Nucleus accumbens (tissue), 56 donors: ENCODE measurements around the gene FOXE3.

Source experiments
- DNase-seq, 56 donors: peaks; one replicate each; lab custom pipeline; 2025; lab: John Stamatoyannopoulos, UW

FOXE3 gene

DNA sequence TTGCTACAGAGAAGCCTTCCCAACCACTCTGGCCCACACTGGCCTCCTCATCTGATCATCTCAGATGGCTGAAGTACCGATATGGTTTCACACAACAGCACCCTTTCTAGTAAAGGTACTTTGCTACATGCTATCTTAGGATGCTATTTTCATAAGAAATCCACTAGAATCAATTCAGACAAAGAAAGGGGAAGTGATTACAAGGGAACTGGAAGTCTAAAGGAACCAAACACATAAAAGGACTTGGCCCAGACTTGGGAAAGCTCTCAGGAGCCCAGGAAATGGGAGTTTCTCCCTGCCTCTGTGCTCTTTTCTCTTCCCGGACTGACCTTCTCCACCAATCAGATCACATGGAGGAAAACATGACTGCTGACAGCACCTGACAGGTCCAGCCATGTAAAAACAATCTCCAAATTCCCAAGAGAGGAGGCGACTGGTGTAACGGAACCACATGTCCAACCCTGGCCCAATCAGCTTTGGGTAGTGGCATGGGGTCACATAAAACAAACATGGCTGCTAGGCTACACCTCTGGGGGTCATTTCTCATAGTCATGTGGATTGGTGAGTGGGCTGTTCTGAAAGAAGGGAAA is 12.7 kb upstream of the FOXE3 start:
- DNase-seq: no peak

DNA sequence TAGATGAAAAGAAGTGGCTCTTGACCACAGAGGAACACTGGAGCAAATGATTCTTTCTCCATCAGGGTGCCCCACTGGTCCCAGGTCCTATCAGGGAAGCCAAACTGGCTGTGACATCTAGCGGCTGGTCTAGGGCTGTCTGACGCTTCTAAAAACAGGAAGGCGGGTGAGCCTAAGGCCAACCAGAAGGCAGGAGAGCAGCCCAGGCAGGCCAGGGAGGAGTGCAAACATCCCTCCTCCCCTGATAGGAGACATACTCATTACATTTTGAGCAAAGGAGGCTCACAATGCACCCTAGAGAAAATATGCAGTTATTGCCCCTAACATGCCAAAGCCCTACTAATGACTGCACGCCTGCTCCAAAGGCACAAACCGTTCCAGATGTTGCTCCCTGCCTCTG is 10.4 kb upstream of the FOXE3 start:
- DNase-seq: no peak

DNA sequence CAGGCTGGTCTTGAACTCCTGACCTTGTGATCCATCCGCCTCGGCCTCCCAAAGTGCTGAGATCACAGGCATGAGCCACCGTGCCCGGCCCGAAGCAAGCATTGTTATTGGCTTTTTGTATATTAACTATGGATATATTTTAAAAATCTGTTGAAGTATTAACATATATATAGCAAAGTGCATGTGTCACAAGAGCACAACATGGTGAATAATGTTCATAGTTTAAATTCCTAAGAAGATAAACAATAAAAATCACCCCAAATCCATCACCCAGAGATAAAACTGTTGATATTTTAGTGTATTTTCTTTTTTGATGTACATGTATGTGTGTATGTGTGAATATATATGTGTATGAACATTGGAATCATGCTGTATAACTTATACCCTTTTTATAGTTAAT is 9.1 kb upstream of the FOXE3 start:
- no peak for DNase-seq

DNA sequence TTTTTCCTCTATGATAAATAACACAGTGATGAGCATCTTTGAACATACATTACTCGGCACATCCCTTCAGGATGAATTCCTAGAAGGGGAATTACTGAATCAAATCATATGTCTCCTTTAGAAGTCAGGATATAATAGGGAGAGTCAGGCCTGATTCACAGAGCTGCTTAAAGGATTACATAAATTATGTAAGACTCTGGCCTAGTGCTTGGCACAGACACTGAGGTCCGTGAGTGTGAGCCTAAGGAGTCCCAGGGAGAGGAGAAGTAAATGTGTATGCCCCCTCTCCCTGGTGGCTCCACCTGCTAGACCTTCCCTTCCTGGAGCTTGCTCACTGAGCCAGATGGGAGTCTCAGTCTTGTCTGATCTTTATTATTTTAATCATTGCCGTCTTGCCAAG is 8.6 kb upstream of the FOXE3 start:
- no peak for DNase-seq

DNA sequence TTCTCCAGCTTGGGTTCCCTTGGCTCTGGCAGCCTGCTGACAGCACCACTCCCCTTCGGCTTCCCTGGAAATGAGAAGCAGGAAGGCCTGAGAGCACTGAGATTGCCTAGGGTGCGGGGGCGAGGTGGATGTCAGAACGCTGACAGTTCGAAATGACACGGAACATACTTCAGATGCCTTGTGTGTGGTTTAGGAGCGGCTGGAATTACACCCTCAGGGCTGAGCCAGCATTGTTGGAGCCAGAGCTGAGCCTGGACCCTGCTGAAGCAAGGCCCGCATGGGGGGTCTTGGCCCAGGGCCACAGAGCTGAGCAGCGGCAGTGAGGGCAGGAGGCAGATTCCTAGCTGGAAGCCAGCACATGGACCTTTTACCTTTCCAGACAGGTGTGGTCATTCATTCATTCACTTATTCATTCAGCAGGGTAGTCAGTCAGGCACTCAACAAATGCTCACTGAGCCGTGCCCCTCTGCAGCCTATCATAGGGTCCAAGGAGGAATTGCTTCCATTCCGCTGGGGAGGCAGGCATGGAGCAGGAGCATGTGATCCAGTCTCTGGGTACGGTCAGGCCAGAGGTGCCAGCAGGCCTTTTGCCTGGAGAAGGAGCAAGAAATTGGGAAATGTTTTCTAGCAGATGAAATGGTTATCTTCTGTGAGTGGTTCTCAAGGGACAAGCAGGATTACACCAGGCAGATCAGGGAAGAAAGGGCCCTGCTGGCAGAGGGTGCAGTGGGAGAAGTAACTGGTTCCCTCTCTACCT is 6.6 kb upstream of the FOXE3 start:
- DNase-seq: peak in 3 of 56 donors; percentile 6 to 10 (median 10)

DNA sequence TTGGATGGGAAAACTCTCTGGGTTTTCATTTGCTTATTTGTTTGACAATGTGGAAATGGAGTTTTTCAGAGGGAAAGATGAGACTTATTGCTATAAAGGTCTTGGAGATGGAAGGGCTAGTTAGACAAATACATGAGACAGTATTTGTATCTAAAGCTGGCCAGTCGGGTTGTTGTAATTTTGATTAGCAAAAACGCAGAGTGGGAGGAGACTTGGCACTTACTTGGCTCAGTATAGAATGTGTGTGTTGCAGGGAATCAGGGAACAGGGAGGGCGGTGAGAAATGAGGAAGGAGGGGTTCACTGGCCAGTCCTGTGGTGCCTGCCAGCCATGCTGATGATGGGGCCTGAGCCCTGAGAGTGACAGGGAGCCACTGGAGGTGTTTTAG is 6.0 kb upstream of the FOXE3 start:
- no peak for DNase-seq

DNA sequence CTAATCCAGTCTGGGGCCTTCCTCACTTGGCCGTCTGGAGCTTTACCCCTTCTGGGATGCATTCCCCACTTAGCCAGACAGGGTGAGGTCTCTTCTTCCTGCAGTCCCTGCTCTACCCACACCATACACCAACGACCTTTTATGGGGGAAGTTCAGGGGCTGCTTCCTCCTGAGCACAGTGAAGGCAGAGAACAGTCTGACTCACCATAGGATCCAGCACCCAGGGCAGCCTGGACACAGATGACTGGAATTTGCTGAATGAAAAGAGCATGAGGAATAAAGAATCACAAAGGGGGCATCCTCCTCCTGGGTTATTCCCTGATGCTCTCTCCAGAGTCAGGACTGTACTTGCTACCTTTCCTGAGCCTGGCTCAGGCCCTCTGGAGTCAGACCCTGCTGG is 4.6 kb upstream of the FOXE3 start:
- DNase-seq: no peak

DNA sequence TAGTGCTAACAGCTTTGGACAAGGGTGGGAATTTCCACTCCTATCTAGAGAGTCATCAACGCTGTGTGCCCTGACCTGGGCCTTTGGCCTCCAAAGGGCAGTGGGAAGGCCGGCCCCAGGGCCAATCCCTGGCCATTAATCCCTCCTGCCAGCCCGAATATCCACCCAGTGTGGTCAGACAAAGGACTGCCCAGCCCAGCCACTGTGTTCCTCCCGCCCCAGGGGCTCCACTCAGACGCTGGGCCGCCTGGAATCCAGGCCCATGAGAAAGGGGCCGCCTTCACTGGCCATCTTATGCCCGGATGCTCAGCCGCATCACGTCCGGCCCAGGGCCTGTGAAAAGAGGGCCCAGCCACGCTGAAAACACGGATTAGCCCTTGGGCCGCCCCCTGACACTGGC is 3.6 kb upstream of the FOXE3 start:
- DNase-seq: no peak

DNA sequence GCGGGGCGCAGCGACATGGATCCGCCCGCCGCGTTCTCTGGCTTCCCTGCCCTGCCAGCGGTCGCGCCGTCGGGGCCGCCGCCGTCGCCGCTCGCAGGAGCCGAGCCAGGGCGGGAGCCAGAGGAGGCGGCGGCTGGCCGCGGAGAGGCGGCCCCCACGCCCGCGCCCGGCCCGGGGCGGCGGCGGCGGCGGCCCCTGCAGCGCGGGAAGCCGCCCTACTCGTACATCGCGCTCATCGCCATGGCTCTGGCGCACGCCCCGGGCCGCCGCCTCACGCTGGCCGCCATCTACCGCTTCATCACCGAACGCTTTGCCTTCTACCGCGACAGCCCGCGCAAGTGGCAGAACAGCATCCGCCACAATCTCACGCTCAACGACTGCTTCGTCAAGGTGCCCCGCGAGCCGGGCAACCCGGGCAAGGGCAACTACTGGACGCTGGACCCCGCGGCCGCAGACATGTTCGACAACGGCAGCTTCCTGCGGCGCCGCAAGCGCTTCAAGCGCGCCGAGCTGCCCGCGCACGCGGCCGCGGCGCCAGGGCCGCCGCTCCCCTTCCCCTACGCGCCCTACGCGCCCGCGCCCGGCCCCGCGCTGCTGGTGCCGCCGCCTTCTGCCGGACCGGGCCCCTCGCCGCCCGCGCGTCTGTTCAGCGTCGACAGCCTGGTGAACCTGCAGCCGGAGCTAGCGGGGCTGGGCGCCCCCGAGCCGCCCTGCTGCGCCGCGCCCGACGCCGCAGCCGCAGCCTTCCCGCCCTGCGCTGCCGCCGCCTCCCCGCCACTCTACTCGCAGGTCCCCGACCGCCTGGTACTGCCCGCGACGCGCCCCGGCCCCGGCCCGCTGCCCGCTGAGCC is 459 bp downstream of the FOXE3 start:
- no peak for DNase-seq

DNA sequence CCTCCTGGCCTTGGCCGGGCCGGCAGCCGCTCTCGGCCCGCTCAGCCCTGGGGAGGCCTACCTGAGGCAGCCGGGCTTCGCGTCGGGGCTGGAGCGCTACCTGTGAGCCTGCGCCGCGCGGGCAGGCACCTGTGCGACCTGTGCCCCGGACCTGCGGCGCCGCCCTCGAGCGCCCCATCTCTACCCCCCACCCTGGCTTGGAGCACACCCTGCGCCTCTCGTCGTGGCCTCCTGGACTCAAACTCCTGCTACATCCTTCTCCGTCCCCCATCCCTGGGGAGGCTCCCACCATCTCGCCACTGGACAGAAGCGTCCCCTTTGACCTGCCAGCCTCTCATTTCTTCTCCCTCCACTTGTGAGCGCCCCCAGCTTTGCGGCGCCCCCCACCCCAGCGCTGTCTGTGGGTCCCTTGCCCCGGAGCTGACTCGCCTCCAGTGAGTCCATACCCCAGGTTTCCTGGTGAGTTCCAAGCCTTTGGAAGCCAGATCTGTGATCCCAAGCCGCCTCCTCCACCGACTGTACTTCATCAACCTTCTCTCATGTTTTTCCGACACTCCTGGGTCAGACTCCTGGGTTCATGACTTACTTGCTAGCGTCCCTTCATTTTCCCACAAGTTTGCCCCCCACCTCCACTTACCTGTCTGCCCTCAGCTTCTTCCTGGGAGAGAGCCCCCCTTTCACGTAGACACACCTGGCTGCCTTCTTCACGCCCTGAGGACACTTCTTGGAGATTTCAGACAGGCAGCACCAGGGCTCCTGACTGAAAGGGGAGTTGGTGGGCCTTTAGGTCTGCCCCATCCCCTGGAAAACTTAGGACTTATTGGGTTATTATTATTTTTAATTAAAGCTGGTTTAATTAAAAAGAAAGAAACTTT is 1.3 kb downstream of the FOXE3 start:
- DNase-seq: no peak

DNA sequence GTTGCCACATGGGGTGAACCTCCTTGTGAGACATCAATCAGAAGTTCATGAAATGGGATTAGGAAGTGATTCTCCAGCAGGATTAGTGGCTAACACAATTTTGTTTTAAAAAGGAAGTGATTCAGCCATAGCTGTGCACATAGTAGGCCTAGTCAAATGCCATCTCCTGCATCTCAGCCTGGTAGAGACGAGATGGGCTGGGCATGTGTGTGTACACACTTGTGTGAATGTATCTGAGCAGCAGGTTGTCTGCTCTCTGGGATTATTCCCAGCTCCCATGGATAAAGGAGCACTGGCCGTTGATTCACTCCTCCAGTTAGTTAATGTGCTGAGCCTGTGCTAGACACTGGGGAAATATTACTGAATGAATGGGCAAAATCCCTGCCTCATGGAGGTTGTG is 2.0 kb downstream of the FOXE3 start:
- no peak for DNase-seq

DNA sequence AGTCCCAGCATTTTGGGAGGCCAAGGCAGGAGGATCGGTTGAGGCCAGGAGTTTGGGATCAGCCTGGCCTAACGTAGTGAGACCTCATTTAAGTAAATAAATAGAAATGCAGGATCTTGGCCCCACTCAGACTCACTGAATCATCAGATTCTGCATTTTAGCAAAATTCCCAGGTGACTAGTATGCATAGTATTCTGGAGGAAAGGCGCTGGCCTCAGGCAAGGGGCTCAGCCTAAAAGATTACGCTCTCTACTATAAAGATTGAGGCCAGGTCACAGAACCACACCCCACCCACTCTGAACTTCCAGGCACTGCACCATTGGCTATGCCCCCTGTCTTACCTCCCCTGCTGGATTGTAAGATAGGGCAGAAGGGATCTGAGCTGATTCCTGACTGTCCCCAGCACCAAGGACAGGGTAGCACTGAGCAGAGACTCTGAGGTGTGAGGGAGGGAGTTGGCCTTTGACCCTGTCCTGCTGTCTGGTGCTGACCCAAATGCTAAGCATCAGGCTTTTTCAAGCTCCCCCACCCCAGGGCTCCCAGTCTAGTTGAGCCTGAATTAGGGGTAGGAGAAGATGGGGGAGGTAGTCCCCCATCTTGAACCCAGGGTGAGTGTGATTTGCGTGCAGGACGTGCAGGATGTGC is 2.7 kb downstream of the FOXE3 start:
- no peak for DNase-seq

DNA sequence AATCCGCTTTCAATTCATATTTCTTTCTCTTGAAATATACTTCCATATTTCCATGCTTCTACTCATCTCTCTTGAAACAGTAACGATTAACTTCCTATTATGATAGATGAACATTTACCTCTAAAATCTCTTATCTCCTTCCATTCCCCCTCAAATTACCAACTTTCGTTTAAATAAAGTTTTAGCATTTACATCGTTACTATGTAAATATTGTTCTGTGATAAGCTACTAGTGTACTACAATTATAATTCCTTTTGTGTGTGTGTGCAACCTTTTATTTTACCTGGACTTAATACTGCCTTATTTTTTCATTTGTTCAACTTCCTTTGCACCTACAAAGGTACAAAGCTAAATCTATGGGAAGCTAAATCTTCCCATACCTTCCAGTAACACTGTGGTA is 4.5 kb downstream of the FOXE3 start:
- DNase-seq: no peak

DNA sequence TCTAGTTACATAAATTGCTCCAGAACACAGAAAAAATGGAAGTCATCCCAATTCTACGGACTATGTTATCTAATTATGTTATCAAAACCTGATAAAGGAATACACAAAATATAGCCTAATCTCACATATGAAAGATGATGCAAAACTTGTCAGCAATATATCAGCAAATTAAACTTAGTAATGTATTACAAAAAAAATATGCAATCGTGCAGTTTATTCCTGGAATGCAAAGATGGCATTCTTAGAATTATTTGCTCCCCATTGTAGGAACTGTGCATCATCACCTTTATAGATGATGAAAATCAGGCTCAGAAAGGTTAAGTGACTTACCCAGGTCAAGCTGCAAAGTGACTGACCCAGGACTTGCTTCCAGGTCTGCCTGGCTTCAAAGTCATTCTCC is 7.8 kb downstream of the FOXE3 start:
- DNase-seq: no peak

DNA sequence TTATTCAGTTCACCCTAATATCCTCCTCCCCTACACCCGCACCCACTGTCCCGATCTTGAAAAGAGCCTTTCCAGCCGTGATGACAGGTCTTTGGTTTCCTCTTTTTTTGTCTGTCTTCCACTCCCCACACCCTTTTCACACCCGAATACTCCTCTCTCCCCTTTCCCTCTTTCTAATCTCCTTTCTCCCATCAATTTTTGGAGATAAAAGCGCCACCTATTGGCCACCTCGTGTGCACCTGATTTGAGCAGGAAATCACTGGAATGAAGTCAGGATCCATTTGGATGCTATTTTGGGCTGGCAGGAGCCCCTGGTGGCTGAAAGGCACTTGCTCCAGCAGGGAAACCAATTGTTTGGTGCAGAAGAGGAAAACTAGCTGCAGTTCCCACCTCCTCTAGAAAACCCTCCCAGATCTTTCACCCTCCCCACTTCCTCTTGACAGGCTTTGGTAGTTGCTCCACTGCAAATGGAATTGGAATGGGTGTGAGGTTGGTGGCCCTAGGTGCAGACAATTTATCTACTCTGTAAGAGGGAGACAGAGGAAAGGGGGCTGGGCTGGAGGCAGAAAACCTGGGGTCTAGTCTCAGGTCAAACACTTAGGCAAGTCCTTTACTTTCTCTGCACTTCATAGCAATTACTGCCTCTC is 8.4 kb downstream of the FOXE3 start:
- peak in 6 of 56 donors; percentile 2 to 35 (median 8) for DNase-seq

DNA sequence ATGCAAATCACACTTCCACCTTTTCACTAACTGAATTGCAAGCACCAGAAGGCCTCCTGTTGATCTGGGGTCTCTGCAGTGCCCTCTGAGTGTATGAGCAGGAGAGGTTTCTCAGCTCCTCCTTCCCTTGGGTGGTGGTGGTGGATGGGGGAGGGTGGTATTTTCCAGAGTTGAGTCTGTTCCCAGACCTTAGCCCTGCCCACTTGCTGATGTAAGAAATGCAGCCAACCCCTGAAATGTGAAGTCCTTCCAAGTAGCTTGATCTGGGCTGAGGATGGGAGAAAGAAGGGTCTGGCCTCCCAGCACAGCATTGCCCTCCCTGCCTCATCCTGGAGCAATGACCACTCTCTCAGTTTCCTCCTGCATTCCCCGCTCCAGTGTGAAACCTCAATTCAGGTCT is 15.4 kb downstream of the FOXE3 start:
- no peak for DNase-seq

DNA sequence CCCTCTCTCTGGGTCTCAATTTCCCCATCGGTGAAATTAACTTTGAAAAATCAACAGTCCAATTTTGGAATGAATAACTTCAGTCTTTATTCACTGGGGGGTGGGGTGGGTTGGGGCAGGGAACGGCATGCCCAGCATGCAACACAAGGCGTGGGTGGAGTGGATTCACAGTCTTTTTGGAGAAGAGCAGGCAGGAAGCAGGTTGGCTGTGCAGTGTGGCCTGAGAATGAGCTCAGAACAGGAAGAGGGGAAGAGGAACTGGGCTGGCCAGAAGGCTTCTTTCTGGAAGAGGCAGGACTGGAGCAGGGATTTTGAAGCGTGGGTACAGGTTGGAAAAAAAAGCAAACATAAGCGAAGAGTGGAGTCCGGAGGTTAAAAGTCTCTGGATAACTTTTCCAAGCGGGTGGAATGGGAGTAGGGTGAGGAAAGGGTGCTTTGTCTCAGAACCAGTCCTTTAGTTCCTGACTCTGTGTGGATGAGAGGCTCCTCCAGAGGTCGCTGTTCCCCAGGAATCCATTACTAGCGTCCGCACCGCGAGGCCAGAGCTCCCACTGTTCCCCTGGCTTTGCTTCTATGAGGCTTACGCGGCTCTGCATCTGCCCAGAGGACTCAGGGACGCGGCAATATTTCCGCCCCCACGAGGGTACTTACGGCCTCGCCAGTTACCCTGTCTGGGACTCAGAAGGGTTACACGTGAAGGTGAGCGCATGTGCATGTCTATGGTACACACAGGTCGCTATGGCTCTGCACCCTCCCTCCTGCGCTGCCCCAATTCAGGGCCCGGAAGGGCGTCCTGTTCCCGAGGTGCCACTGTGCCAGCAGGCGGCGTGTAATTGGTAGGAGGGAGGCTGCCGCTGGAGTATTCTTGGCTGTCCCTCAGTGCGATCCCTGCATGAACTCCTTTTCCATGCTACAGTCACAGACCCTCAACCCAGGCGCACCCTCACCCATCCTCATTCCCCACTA is 16.3 kb downstream of the FOXE3 start:
- DNase-seq: peak in 45 of 56 donors; percentile 4 to 84 (median 31)

DNA sequence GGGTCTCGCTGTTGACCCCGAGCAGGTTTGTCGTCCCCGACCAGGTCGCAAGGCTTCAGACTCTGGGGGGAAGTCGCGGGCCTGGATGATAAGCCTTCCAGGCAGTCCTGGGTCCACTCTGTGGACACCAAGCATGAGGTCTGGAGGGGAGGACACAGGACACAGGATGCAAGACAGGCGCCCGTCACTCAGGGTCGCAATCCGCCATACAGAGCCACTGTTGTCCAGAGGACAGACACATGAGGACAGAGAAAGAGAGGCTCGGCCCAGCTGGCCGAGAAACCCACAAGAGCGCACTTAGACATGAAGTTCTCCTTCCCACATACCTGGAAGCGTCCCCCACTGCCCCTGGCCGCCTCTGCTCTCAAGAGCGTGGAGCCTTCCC is 16.9 kb downstream of the FOXE3 start:
- DNase-seq: no peak
